SK-N-SH (cell line): ENCODE measurements around the gene PLCH1. TPM values are rescaled to one million over a fixed set of nuclear protein-coding genes. Genes with fewer than 3 reads are reported as not detected.

Experiments used
- CTCF ChIA-PET: fragments of 300-600, 350-600 bp; formaldehyde crosslinking; extraction: SDS; loops from one replicate; lab custom pipeline; 2021; lab: Yijun Ruan, JAX
- POLR2A ChIA-PET: fragments of 350-600 bp; sonication (Branson Sonifier 250); formaldehyde crosslinking; extraction: SDS; loops from one replicate; lab custom pipeline; 2020; ENCODE audit warnings: antibody characterized with exemption, inconsistent platforms; lab: Yijun Ruan, JAX
- DNase-seq: peaks from one replicate; pipeline ENCODE4 v3.0.0; 2012
- H2AFZ ChIP-seq: fragments of 200-600 bp; sonication (generic); 2 replicates; pipeline ENCODE4 v1.8.1; 2016; ENCODE audit warnings: antibody characterized with exemption, mild to moderate bottlenecking, low read depth
- H3F3A ChIP-seq: fragments of 200-600 bp; sonication (generic); replicated peaks from 2 replicates; pipeline ENCODE3; 2016; ENCODE audit warnings: antibody characterized with exemption, mild to moderate bottlenecking; ENCODE audit not compliant: insufficient read depth
- H3K27ac ChIP-seq, 2 experiments: fragments of 200-500 bp in 1 of 2; fragments of 200-600 bp in 1 of 2; sonication (Bioruptor generic) in 1 of 2; sonication (generic), shearing (Covaris generic) in 1 of 2; 2 replicates each; pipeline versions ENCODE4 v1.5.1 to v1.6.1; 2014 to 2016; ENCODE audit warnings: low read depth in 2 of 2, inconsistent platforms in 1 of 2, low read length in 1 of 2, mild to moderate bottlenecking in 1 of 2, mixed read lengths in 1 of 2
- H3K27me3 ChIP-seq: fragments of 200-600 bp; sonication (generic), shearing (Covaris generic); 2 replicates; pipeline ENCODE4 v1.6.1; 2016; ENCODE audit warnings: mixed run types; ENCODE audit not compliant: insufficient read depth
- H3K36me3 ChIP-seq, 2 experiments: fragments of 200-500 bp in 1 of 2; fragments of 200-600 bp in 1 of 2; sonication (Bioruptor generic) in 1 of 2; sonication (generic) in 1 of 2; replicated peaks in 1 of 2; 2 replicates each; pipeline versions ENCODE3 to v1.5.1; 2014 to 2016; ENCODE audit warnings: low read length in 1 of 2, mild to moderate bottlenecking in 1 of 2; ENCODE audit not compliant: insufficient read depth in 2 of 2, control insufficient read depth in 1 of 2
- H3K4me1 ChIP-seq, 2 experiments: fragments of 200-500 bp in 1 of 2; fragments of 200-600 bp in 1 of 2; sonication (Bioruptor generic) in 1 of 2; sonication (generic), shearing (Covaris generic) in 1 of 2; 2 replicates each; pipeline versions ENCODE4 v1.5.1 to v1.6.1; 2014 to 2016; ENCODE audit warnings: low read depth in 1 of 2, low read length in 1 of 2, mixed run types in 1 of 2; ENCODE audit not compliant: insufficient read depth in 2 of 2, control insufficient read depth in 1 of 2
- H3K4me2 ChIP-seq: fragments of 200-600 bp; sonication (generic), shearing (Covaris generic); 2 replicates; pipeline ENCODE4 v1.6.1; 2017; ENCODE audit warnings: mixed run types
- H3K4me3 ChIP-seq, 2 experiments: fragments of 200-500 bp in 1 of 2; fragments of 200-600 bp in 1 of 2; sonication (Bioruptor generic) in 1 of 2; sonication (generic), shearing (Covaris generic) in 1 of 2; 2 replicates each; pipeline versions ENCODE4 v1.5.1 to v1.8.1; 2014 to 2016; ENCODE audit warnings: low read depth in 2 of 2, inconsistent platforms in 1 of 2, low read length in 1 of 2, mild to moderate bottlenecking in 1 of 2, mixed read lengths in 1 of 2, moderate library complexity in 1 of 2
- H3K79me2 ChIP-seq: fragments of 200-600 bp; sonication (generic); 2 replicates; pipeline ENCODE4 v1.8.1; 2017; ENCODE audit warnings: mild to moderate bottlenecking; ENCODE audit not compliant: insufficient read depth
- H3K9ac ChIP-seq: fragments of 200-600 bp; sonication (generic); 2 replicates; pipeline ENCODE4 v1.6.1; 2017; ENCODE audit warnings: mixed run types
- H3K9me2 ChIP-seq: fragments of 200-600 bp; sonication (generic); 2 replicates; pipeline ENCODE4 v1.6.1; 2017; ENCODE audit warnings: mixed run types
- H3K9me3 ChIP-seq: fragments of 200-600 bp; sonication (generic); 2 replicates; pipeline ENCODE4 v1.6.1; 2017; ENCODE audit warnings: mixed run types, mild to moderate bottlenecking, moderate library complexity
- H4K20me1 ChIP-seq: fragments of 200-600 bp; sonication (generic); 2 replicates; pipeline ENCODE4 v1.6.1; 2017; ENCODE audit warnings: mild to moderate bottlenecking, mixed run types; ENCODE audit not compliant: insufficient read depth
- CTCF ChIP-seq: fragments of 200-600 bp; sonication (generic); IDR thresholded peaks from 2 replicates; pipeline ENCODE4 v1.6.1; 2017; ENCODE audit warnings: antibody characterized with exemption, mild to moderate bottlenecking, moderate library complexity
- FOSL2 ChIP-seq: IDR thresholded peaks from 2 replicates; pipeline ENCODE4 v1.4.0; 2012; ENCODE audit warnings: low read depth, mild to moderate bottlenecking, moderate library complexity, borderline replicate concordance
- FOXJ3 ChIP-seq: sonication (generic); formaldehyde crosslinking; IDR thresholded peaks from 2 replicates; pipeline ENCODE4 v1.5.1; 2020; ENCODE audit warnings: mild to moderate bottlenecking, missing genetic modification reagents
- REST ChIP-seq: IDR thresholded peaks from 2 replicates; pipeline ENCODE4 v1.6.1; 2012; ENCODE audit warnings: mild to moderate bottlenecking, low read depth, low read length, moderate library complexity
- RXRA ChIP-seq: IDR thresholded peaks from 2 replicates; pipeline ENCODE4 v1.4.0; 2012; ENCODE audit warnings: low read depth, mild to moderate bottlenecking, borderline replicate concordance
- SIN3A ChIP-seq: IDR thresholded peaks from 2 replicates; pipeline ENCODE4 v1.6.1; 2012; ENCODE audit warnings: low read depth, mild to moderate bottlenecking, low read length, moderate library complexity, borderline replicate concordance
- TAF1 ChIP-seq: IDR thresholded peaks from 2 replicates; pipeline ENCODE4 v1.6.1; 2012; ENCODE audit warnings: low read depth, mild to moderate bottlenecking, low read length, moderate library complexity, borderline replicate concordance
- TCF12 ChIP-seq: IDR thresholded peaks from 2 replicates; pipeline ENCODE4 v1.4.0; 2012
- YY1 ChIP-seq: IDR thresholded peaks from 2 replicates; pipeline ENCODE4 v1.4.0; 2012; ENCODE audit warnings: low read depth, mild to moderate bottlenecking
- WGBS: methylation state at CpG from one replicate; pipeline ENCODE4 v1.1.6; 2017; ENCODE audit warnings: low lambda C conversion rate; 5-methylcytosine and 5-hydroxymethylcytosine counted together
- polyA plus RNA-seq, 3 experiments: library from polyadenylated mRNA; depleted of rRNA; stranded (reverse); fragments of >200 nt; gene quantifications; 2 replicates each; pipeline ENCODE4 v1.2.3, GENCODE V29; 2012

PLCH1 gene
- polyA plus RNA-seq, 1 of the 3 experiments (the other 2 are of a cell fraction) = 0.26 TPM

- H3K4me1 ChIP-seq = no peaks in the 10 kb centered on the region; a peak in 1 of 4 replicates
- no peak overlapping the region for H3K4me2 ChIP-seq
- CTCF ChIA-PET = interaction anchor here (1.0 to 5.0 kb wide), 2 partner anchors 9 to 37 kb away, joined by 5 to 16 read pairs; no protein-coding TSS in a partner anchor
- peaks cover 8% of the 10 kb centered on the region; the same call in 1 of the 2 replicates for H3K27me3 ChIP-seq
- no peaks in the 10 kb centered on the region for H3K9me2 ChIP-seq
- H3K4me3 ChIP-seq = no peak overlapping the region
- no peak overlapping the region for H3K9ac ChIP-seq
- no peaks in the 10 kb centered on the region for H3K36me3 ChIP-seq
- H3F3A ChIP-seq = no peaks in the 10 kb centered on the region
- POLR2A ChIA-PET = no interaction called here
- TF ChIP-seq REST (no peak), CTCF (0 out of 2 replicates have a peak, but pooled peaks have one; percentile 10), TAF1 (no peak), FOSL2 (no peak), RXRA (no peak), TCF12 (no peak), SIN3A (no peak), FOXJ3 (no peak)
- no peak for DNase-seq
- H2AFZ ChIP-seq = no peak overlapping the region
- H3K9me3 ChIP-seq = no peaks in the 10 kb centered on the region
- H3K79me2 ChIP-seq = no peaks in the 10 kb centered on the region
- 54% methylated on average over 5 of the region's 5 CpGs for WGBS
- H4K20me1 ChIP-seq = no peaks in the 10 kb centered on the region
- H3K27ac ChIP-seq = no peak overlapping the region
These were observed 5.7 kb downstream of the PLCH1 start for GRCh38 chr3:155739154-155739553.

GRCh38 chr3:155738580-155739076 lies 6.2 kb downstream of the PLCH1 start:
- POLR2A ChIA-PET = no interaction called here

More at GRCh38 chr3:155738580-155739076, 6.2 kb downstream of the PLCH1 start:
- no peak for TF ChIP-seq YY1
- Histone ChIP-seq H3K27ac (no peak overlapping the region), H3K36me3 (no peaks in the 10 kb centered on the region), H3K79me2 (no peaks in the 10 kb centered on the region), H3K27me3 (peaks cover 8% of the 10 kb centered on the region; the same call in 1 of the 2 replicates), H3K9me3 (no peaks in the 10 kb centered on the region), H3K4me3 (no peak overlapping the region), H3K9ac (no peak overlapping the region), H3K4me1 (no peaks in the 10 kb centered on the region), H3F3A (no peaks in the 10 kb centered on the region), H4K20me1 (no peaks in the 10 kb centered on the region), H3K9me2 (no peaks in the 10 kb centered on the region), H2AFZ (no peak overlapping the region), H3K4me2 (no peak overlapping the region)
- 70% methylated on average over 13 of the region's 13 CpGs for WGBS
- CTCF ChIA-PET = interaction anchor here (1.0 to 5.0 kb wide), 2 partner anchors 8 to 37 kb away, joined by 5 to 16 read pairs; no protein-coding TSS in a partner anchor
- DNase-seq = no peak
